IMR-90 (cell line): ENCODE data around the gene PTPRN2. TPM values are rescaled to one million over a fixed set of nuclear protein-coding genes. Genes with fewer than 3 reads are reported as not detected.

Experiments
- ATAC-seq: fragments of 200-7000 bp; cut with Tn5 transposase; 2 replicates; pipeline ENCODE4 v1.9.1; 2020; ENCODE audit warnings: low read depth, mild to moderate bottlenecking, moderate library complexity
- BruUV-seq: library from RNA; stranded (reverse); fragments of 400-500 nt; replicated peaks from 2 replicates; lab custom pipeline; 2021; lab: Mats Ljungman, UMichigan
- CTCF ChIA-PET: fragments of 300-600 bp; formaldehyde crosslinking; extraction: SDS; loops from one replicate; lab custom pipeline; 2021; ENCODE audit warnings: antibody characterized with exemption; lab: Yijun Ruan, JAX
- POLR2A ChIA-PET: fragments of 300-600 bp; sonication (Branson Sonifier 250); formaldehyde crosslinking; loops from one replicate; lab custom pipeline; 2022; ENCODE audit warnings: antibody characterized with exemption; ENCODE audit not compliant: unreplicated experiment; lab: Charles Lee
- DNase-seq: peaks from one replicate; pipeline ENCODE4 v3.0.0; 2013
- H2AFZ ChIP-seq: replicated peaks from 2 replicates; pipeline ENCODE3; 2013; ENCODE audit warnings: low read length, mild to moderate bottlenecking; ENCODE audit not compliant: poor library complexity
- H2AK5ac ChIP-seq: 2 replicates; pipeline ENCODE4 v1.6.1; 2013; ENCODE audit warnings: low read depth, low read length, inconsistent platforms
- H2AK9ac ChIP-seq: replicated peaks from 2 replicates; pipeline ENCODE3; 2013; ENCODE audit warnings: mild to moderate bottlenecking, low read depth, low read length, moderate library complexity; ENCODE audit not compliant: poor library complexity
- H2BK120ac ChIP-seq: 2 replicates; pipeline ENCODE4 v1.6.1; 2013; ENCODE audit warnings: low read depth, low read length, inconsistent platforms
- H2BK15ac ChIP-seq: 3 replicates; pipeline ENCODE4 v1.6.1; 2013; ENCODE audit warnings: low read depth, low read length, inconsistent platforms
- H2BK20ac ChIP-seq: 2 replicates; pipeline ENCODE4 v1.6.1; 2013; ENCODE audit warnings: low read depth, mild to moderate bottlenecking, inconsistent platforms, low read length, moderate library complexity
- H2BK5ac ChIP-seq: 2 replicates; pipeline ENCODE4 v1.6.1; 2013; ENCODE audit warnings: mild to moderate bottlenecking, low read depth, low read length, inconsistent platforms; ENCODE audit not compliant: poor library complexity, severe bottlenecking
- H3K14ac ChIP-seq: replicated peaks from 2 replicates; pipeline ENCODE4 v1.6.1; 2013; ENCODE audit warnings: low read depth, low read length, inconsistent platforms
- H3K18ac ChIP-seq: 2 replicates; pipeline ENCODE4 v1.6.1; 2013; ENCODE audit warnings: low read depth, low read length, control low read depth
- H3K23ac ChIP-seq: 2 replicates; pipeline ENCODE4 v1.6.1; 2013; ENCODE audit warnings: low read depth, low read length, inconsistent platforms
- H3K27ac ChIP-seq: 2 replicates; pipeline ENCODE4 v1.5.1; 2013; ENCODE audit warnings: mild to moderate bottlenecking, control low read depth, low read length; ENCODE audit not compliant: insufficient read depth
- H3K27me3 ChIP-seq: 2 replicates; pipeline ENCODE4 v1.6.1; 2013; ENCODE audit warnings: low read length; ENCODE audit not compliant: control insufficient read depth, insufficient read depth
- H3K36me3 ChIP-seq: 2 replicates; pipeline ENCODE4 v1.6.1; 2013; ENCODE audit warnings: low read length, mixed read lengths; ENCODE audit not compliant: control insufficient read depth, insufficient read depth
- H3K4ac ChIP-seq: 2 replicates; pipeline ENCODE4 v1.6.1; 2013; ENCODE audit warnings: low read depth, low read length, inconsistent platforms
- H3K4me1 ChIP-seq: 2 replicates; pipeline ENCODE4 v1.6.1; 2013; ENCODE audit warnings: low read length, mixed read lengths; ENCODE audit not compliant: control insufficient read depth, insufficient read depth
- H3K4me2 ChIP-seq: 2 replicates; pipeline ENCODE4 v1.6.1; 2013; ENCODE audit warnings: low read depth, mild to moderate bottlenecking, control low read depth, low read length, moderate library complexity
- H3K4me3 ChIP-seq: 2 replicates; pipeline ENCODE4 v1.5.1; 2013; ENCODE audit warnings: low read depth, mild to moderate bottlenecking, control low read depth, low read length, moderate library complexity; ENCODE audit not compliant: insufficient read depth
- H3K56ac ChIP-seq: 2 replicates; pipeline ENCODE4 v1.6.1; 2013; ENCODE audit warnings: low read length, inconsistent platforms; ENCODE audit not compliant: insufficient read depth; ENCODE audit errors: extremely low read depth
- H3K79me1 ChIP-seq, 2 experiments: 2 replicates each; pipeline ENCODE4 v1.6.1; 2013; ENCODE audit warnings: low read length in 2 of 2, inconsistent platforms in 1 of 2, low read depth in 1 of 2
- H3K9ac ChIP-seq: 2 replicates; pipeline ENCODE4 v1.6.1; 2013; ENCODE audit warnings: low read depth, low read length, control low read depth
- H3K9me1 ChIP-seq: 2 replicates; pipeline ENCODE4 v1.6.1; 2013; ENCODE audit warnings: low read length, inconsistent platforms; ENCODE audit not compliant: insufficient read depth
- H3K9me3 ChIP-seq: 2 replicates; pipeline ENCODE4 v1.6.1; 2013; ENCODE audit warnings: low read length; ENCODE audit not compliant: control insufficient read depth, insufficient read depth
- H4K20me1 ChIP-seq: 2 replicates; pipeline ENCODE4 v1.6.1; 2013; ENCODE audit warnings: low read length, inconsistent platforms; ENCODE audit not compliant: insufficient read depth
- H4K5ac ChIP-seq: 2 replicates; pipeline ENCODE4 v1.6.1; 2013; ENCODE audit warnings: mild to moderate bottlenecking, low read depth, low read length, control low read depth
- H4K8ac ChIP-seq, 2 experiments: 2 replicates each; pipeline ENCODE4 v1.6.1; 2013; ENCODE audit warnings: low read depth in 2 of 2, low read length in 2 of 2, control low read depth in 1 of 2, inconsistent platforms in 1 of 2
- H4K91ac ChIP-seq: 2 replicates; pipeline ENCODE4 v1.6.1; 2013; ENCODE audit warnings: low read depth, low read length, inconsistent platforms; ENCODE audit not compliant: insufficient read depth
- BHLHE40 ChIP-seq: fragments of 150-350 bp; IDR thresholded peaks from 2 replicates; pipeline ENCODE4 v1.6.1; 2016; ENCODE audit warnings: mild to moderate bottlenecking, low read depth, low read length
- CEBPB ChIP-seq: IDR thresholded peaks from 2 replicates; pipeline ENCODE4 v1.6.1; 2012; ENCODE audit warnings: low read depth, low read length, improper control_type of control experiment
- CHD1 ChIP-seq: IDR thresholded peaks from 2 replicates; pipeline ENCODE4 v1.6.1; 2012; ENCODE audit warnings: low read depth, low read length, improper control_type of control experiment
- FOS ChIP-seq: fragments of 150-350 bp; IDR thresholded peaks from 2 replicates; pipeline ENCODE4 v1.6.1; 2016; ENCODE audit warnings: low read depth, low read length
- MAFK ChIP-seq: IDR thresholded peaks from 2 replicates; pipeline ENCODE4 v1.6.1; 2012; ENCODE audit warnings: low read depth, low read length, improper control_type of control experiment
- MAZ ChIP-seq: IDR thresholded peaks from 2 replicates; pipeline ENCODE4 v1.6.1; 2012; ENCODE audit warnings: low read depth, mild to moderate bottlenecking, low read length, improper control_type of control experiment, moderate library complexity, borderline replicate concordance
- MXI1 ChIP-seq: IDR thresholded peaks from 2 replicates; pipeline ENCODE4 v1.6.1; 2012; ENCODE audit warnings: low read depth, mild to moderate bottlenecking, low read length, moderate library complexity, borderline replicate concordance
- NFE2L2 ChIP-seq: fragments of 150-350 bp; IDR thresholded peaks from 2 replicates; pipeline ENCODE4 v1.6.1; 2016; ENCODE audit warnings: low read depth, mild to moderate bottlenecking, low read length
- POLR2A ChIP-seq: IDR thresholded peaks from 2 replicates; pipeline ENCODE4 v1.6.1; 2012; ENCODE audit warnings: mild to moderate bottlenecking, low read depth, low read length
- RAD21 ChIP-seq: IDR thresholded peaks from 2 replicates; pipeline ENCODE4 v1.6.1; 2012; ENCODE audit warnings: low read length, improper control_type of control experiment
- RCOR1 ChIP-seq: IDR thresholded peaks from 2 replicates; pipeline ENCODE4 v1.6.1; 2012; ENCODE audit warnings: mild to moderate bottlenecking, low read length, improper control_type of control experiment; ENCODE audit not compliant: insufficient replicate concordance
- RFX5 ChIP-seq: IDR thresholded peaks from 2 replicates; pipeline ENCODE4 v1.8.0; 2012; ENCODE audit warnings: low read depth, mild to moderate bottlenecking, low read length, moderate library complexity
- SMC3 ChIP-seq: fragments of 150-350 bp; IDR thresholded peaks from 2 replicates; pipeline ENCODE4 v1.6.1; 2016; ENCODE audit warnings: low read depth, mild to moderate bottlenecking, antibody characterized with exemption, low read length, moderate library complexity
- WGBS, 2 experiments: methylation state at CpG; one replicate each; pipeline versions ENCODE4 v1.1.5 to v1.1.7; 2013; ENCODE audit warnings: missing lambda C conversion rate in 2 of 2; ENCODE audit not compliant: insufficient read length in 1 of 2; ENCODE audit errors: extremely low coverage in 2 of 2; 5-methylcytosine and 5-hydroxymethylcytosine counted together
- dilution Hi-C: fragments of 300-500 bp; cut with HindIII; formaldehyde crosslinking; loops from one replicate; pipeline ENCODE4 v1.14.3; 2018; ENCODE audit warnings: low sequenced_read_pairs; ENCODE audit not compliant: unreplicated experiment
- in situ Hi-C: fragments of 300-500 bp; cut with MboI; formaldehyde crosslinking; loops from 3 replicates; pipeline ENCODE4 v1.14.3; 2019; ENCODE audit warnings: low sequenced_read_pairs, inconsistent platforms, mixed read lengths
- intact Hi-C: fragments of 100-400 bp; cut with micrococcal nuclease; formaldehyde crosslinking; loops from 2 replicates; pipeline ENCODE4 v1.10.0; 2022
- polyA plus RNA-seq, 3 experiments: library from polyadenylated mRNA; depleted of rRNA; stranded (reverse); fragments of >200 nt; gene quantifications; 2 replicates each; pipeline ENCODE4 v1.2.3, GENCODE V29; 2012; ENCODE audit warnings: low replicate concordance in 1 of 3
- total RNA-seq: library from RNA; depleted of rRNA; stranded (reverse); fragments of >200 nt; gene quantifications from 2 replicates; pipeline ENCODE4 v1.2.3, GENCODE V29; 2012
- TF ChIP-seq, protein P1 (sequence below): fragments of 150-350 bp; IDR thresholded peaks from 2 replicates; pipeline ENCODE4 v1.6.1; 2016; ENCODE audit warnings: low read depth, mild to moderate bottlenecking, low read length, moderate library complexity, borderline replicate concordance
- TF ChIP-seq, protein P2 (sequence below): conservative IDR thresholded peaks from 2 replicates; pipeline ENCODE4 v1.5.1; 2012; ENCODE audit warnings: mild to moderate bottlenecking, low read depth, low read length, improper control_type of control experiment
- TF ChIP-seq, protein P3 (sequence below): fragments of 150-350 bp; IDR thresholded peaks from 2 replicates; pipeline ENCODE4 v1.6.1; 2017; ENCODE audit warnings: mild to moderate bottlenecking, antibody characterized with exemption, low read length, low read depth

PTPRN2 gene
- total and polyA plus RNA-seq, 2 of the 4 experiments (the other 2 are of a cell fraction): 0.03 TPM; not detected in 1

DNA sequence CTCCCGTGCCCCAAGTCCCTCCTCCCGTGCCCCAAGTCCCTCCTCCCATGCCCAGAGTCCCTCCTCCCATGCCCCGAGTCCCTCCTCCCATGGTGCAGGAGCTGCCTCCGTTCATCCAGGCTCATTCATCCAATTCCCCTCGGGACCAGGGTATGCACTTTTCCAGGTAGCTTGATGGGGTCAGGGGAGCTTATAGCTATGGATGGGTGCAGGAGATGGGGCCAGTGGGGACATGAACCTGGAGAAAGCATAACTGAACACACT lies 201.3 kb downstream of the PTPRN2 start:
- H3K9ac ChIP-seq: no peak overlapping the region
- POLR2A ChIA-PET: no interaction called here

More for the DNA sequence above, 201.3 kb downstream of the PTPRN2 start:
- TF ChIP-seq, protein P1, sequence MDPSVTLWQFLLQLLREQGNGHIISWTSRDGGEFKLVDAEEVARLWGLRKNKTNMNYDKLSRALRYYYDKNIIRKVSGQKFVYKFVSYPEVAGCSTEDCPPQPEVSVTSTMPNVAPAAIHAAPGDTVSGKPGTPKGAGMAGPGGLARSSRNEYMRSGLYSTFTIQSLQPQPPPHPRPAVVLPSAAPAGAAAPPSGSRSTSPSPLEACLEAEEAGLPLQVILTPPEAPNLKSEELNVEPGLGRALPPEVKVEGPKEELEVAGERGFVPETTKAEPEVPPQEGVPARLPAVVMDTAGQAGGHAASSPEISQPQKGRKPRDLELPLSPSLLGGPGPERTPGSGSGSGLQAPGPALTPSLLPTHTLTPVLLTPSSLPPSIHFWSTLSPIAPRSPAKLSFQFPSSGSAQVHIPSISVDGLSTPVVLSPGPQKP: no peak
- no peak for TF ChIP-seq CEBPB
- no peak for TF ChIP-seq MAFK
- no peak for TF ChIP-seq BHLHE40
- TF ChIP-seq, protein P2, sequence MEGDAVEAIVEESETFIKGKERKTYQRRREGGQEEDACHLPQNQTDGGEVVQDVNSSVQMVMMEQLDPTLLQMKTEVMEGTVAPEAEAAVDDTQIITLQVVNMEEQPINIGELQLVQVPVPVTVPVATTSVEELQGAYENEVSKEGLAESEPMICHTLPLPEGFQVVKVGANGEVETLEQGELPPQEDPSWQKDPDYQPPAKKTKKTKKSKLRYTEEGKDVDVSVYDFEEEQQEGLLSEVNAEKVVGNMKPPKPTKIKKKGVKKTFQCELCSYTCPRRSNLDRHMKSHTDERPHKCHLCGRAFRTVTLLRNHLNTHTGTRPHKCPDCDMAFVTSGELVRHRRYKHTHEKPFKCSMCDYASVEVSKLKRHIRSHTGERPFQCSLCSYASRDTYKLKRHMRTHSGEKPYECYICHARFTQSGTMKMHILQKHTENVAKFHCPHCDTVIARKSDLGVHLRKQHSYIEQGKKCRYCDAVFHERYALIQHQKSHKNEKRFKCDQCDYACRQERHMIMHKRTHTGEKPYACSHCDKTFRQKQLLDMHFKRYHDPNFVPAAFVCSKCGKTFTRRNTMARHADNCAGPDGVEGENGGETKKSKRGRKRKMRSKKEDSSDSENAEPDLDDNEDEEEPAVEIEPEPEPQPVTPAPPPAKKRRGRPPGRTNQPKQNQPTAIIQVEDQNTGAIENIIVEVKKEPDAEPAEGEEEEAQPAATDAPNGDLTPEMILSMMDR: no peak
- no peak for TF ChIP-seq NFE2L2
- no peak for TF ChIP-seq RFX5
- TF ChIP-seq SMC3: no peak
- no peak for TF ChIP-seq RAD21
- no peak for TF ChIP-seq POLR2A
- TF ChIP-seq, protein P3, sequence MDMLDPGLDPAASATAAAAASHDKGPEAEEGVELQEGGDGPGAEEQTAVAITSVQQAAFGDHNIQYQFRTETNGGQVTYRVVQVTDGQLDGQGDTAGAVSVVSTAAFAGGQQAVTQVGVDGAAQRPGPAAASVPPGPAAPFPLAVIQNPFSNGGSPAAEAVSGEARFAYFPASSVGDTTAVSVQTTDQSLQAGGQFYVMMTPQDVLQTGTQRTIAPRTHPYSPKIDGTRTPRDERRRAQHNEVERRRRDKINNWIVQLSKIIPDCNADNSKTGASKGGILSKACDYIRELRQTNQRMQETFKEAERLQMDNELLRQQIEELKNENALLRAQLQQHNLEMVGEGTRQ: no peak
- TF ChIP-seq CHD1: no peak
- TF ChIP-seq MAZ: no peak
- TF ChIP-seq MXI1: no peak
- TF ChIP-seq RCOR1: no peak
- TF ChIP-seq FOS: no peak
- H2BK120ac ChIP-seq: no peak overlapping the region
- no peak overlapping the region for H2BK20ac ChIP-seq
- no peak overlapping the region for H3K27ac ChIP-seq
- H3K23ac ChIP-seq: no peak overlapping the region
- in situ Hi-C loops (no loop called here), dilution Hi-C loops (no loop called here), intact Hi-C loops (no loop called here)
- H3K9me1 ChIP-seq: no peaks in the 10 kb centered on the region
- no peak overlapping the region for H4K91ac ChIP-seq
- no peaks in the 10 kb centered on the region for H3K36me3 ChIP-seq
- CTCF ChIA-PET: no interaction called here
- BruUV-seq: no TSS peak
- no peak overlapping the region for H3K4ac ChIP-seq
- peaks cover 47% of the 10 kb centered on the region for H3K9me3 ChIP-seq
- H3K4me3 ChIP-seq: no peak overlapping the region
- H3K79me1 ChIP-seq: no peaks in the 10 kb centered on the region
- H2BK5ac ChIP-seq: no peak overlapping the region
- no peak overlapping the region for H2AK9ac ChIP-seq
- H4K8ac ChIP-seq: no peak overlapping the region
- WGBS, 2 experiments: no CpG with 5 or more reads among the region's 5 CpGs
- ATAC-seq (no peak), DNase-seq (no peak)
- no peak overlapping the region for H3K4me2 ChIP-seq
- H2BK15ac ChIP-seq: no peak overlapping the region
- H4K5ac ChIP-seq: no peak overlapping the region
- H3K4me1 ChIP-seq: no peaks in the 10 kb centered on the region
- no peak overlapping the region for H2AK5ac ChIP-seq
- H3K56ac ChIP-seq: no peak overlapping the region
- H3K18ac ChIP-seq: no peak overlapping the region
- no peaks in the 10 kb centered on the region for H3K27me3 ChIP-seq
- no peak overlapping the region for H2AFZ ChIP-seq
- no peaks in the 10 kb centered on the region for H4K20me1 ChIP-seq
- no peak overlapping the region for H3K14ac ChIP-seq
